Esophagus (tissue), 2 donors: ENCODE results near the gene MEIS2. TPM values are rescaled to one million over a fixed set of nuclear protein-coding genes. Genes with fewer than 3 reads are reported as not detected.
A peak's percentile ranks its signal among the peaks of the same experiment; 100 is the strongest.

Experiments
- H3K27ac ChIP-seq, 2 donors: one replicate each; pipeline ENCODE4 v1.5.1; 2013; ENCODE audit warnings: low read depth in 2 of 2, mild to moderate bottlenecking in 2 of 2, inconsistent platforms in 1 of 2, low read length in 1 of 2, moderate library complexity in 1 of 2
- H3K27me3 ChIP-seq, 2 donors: one replicate each; pipeline ENCODE4 v1.6.1; 2013; ENCODE audit warnings: low read length in 2 of 2, control low read depth in 1 of 2, mild to moderate bottlenecking in 1 of 2; ENCODE audit not compliant: insufficient read depth in 2 of 2, control insufficient read depth in 1 of 2
- H3K36me3 ChIP-seq, 2 donors: one replicate each; pipeline ENCODE4 v1.6.1; 2013; ENCODE audit warnings: low read length in 1 of 2; ENCODE audit not compliant: control insufficient read depth in 2 of 2, insufficient read depth in 2 of 2
- H3K4me1 ChIP-seq, 2 donors: one replicate each; pipeline ENCODE4 v1.6.1; 2013; ENCODE audit warnings: low read length in 1 of 2; ENCODE audit not compliant: control insufficient read depth in 2 of 2, insufficient read depth in 2 of 2
- H3K4me3 ChIP-seq, 2 donors: one replicate each; pipeline ENCODE4 v1.5.1; 2013; ENCODE audit warnings: low read length in 2 of 2, mild to moderate bottlenecking in 2 of 2, low read depth in 1 of 2, moderate library complexity in 1 of 2
- H3K9me3 ChIP-seq, 2 donors: one replicate each; pipeline ENCODE4 v1.6.1; 2013; ENCODE audit warnings: mild to moderate bottlenecking in 2 of 2, low read depth in 1 of 2, low read length in 1 of 2, moderate library complexity in 1 of 2; ENCODE audit not compliant: control insufficient read depth in 2 of 2, insufficient read depth in 1 of 2
- WGBS, 2 donors: extraction: QIAGEN DNeasy Blood & Tissue Kit; methylation state at CpG; one replicate each; pipeline ENCODE4 v1.1.7; 2013; 5-methylcytosine and 5-hydroxymethylcytosine counted together
- polyA plus RNA-seq, 2 donors: library from polyadenylated mRNA; stranded (reverse); fragments of 200-250 nt; gene quantifications; one replicate each; pipeline ENCODE4 v1.2.3, GENCODE V29; 2013
- donor health status: healthy with polysubstance abuse.
- donor health status: Bipolar disorder and iron deficiency.

MEIS2 gene
- polyA plus RNA-seq, 2 donors: 6.0 to 8.8 TPM

DNA sequence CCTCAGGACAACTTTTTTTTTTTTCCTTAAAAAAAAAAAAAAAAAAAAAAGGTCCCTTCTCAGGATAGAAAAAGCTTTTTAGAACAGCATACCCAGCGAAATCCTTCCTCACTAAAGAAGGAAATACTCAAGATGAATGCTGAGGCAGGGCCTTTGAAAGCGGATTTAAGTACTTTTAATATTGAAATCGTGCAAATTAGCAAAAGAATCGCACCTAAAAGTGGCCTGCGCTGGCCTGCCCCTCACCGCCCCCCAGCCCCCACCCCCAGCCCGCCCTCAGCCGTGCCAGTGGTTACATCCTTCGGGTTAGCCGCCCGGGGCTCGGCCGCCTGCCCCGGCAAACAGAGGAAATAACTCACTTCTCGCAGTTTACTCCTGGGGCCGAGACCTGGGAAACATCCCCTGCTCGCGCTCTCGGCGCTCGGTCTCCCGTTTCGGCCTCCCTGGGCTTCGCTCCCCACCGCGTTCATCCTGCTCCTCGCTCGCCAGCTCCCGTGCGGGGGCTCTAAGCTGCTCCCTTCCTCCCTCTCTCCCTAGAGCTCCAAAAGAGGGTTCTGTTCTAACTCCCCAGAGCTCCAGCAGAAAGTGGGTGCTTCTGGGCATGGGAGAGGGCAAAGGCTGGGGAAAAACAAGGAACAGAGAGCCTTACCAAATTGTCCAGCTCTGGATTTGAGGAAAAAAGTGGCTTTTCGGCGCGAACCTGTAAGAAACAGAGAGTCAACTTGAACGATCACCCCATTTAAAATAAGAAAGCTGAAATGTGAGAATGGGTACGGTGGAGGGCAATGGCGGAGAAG, 5.2 kb downstream of the MEIS2 start:
- Histone ChIP-seq H3K36me3 (no peaks in the 10 kb centered on the region), H3K9me3 (no peaks in the 10 kb centered on the region), H3K27me3 (no peaks in the 10 kb centered on the region), H3K27ac (peak overlapping the region; percentile 66 to 69), H3K4me1 (peaks cover 0 to 2% of the 10 kb centered on the region in 2 donors), H3K4me3 (peak overlapping the region in 1 of 2 donors; percentile 72)
- 60 to 64% methylated on average over 36 of the region's 36 CpGs for whole genome bisulfite sequencing, 2 donors

DNA sequence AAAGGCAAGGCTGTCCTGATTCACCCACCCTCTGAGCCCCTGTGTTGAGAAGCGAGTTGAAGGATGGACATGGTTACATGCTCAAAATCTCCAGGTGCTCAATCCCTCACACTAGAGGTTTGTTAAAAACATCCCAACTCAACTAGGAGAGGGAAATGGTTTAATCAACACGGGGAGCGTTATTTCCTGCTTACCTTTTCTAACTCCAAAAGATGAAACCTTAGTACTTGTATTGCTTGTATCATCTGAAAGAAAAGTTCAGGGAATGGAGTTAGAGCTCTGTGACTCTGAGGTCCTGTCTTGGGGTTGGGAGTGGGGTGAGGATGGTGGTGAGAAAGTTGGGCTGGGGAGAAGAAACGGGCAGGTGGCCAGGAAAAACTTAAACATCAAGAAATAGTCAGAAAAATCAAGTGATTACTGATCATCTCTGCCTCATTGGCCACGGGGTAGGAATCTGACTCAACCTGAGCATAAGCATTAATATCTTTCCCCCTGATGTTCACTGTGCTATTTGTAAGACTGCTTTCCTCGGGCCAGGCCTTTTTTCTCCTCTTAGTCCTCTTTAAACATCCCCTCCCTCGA, 5.9 kb downstream of the MEIS2 start:
- Histone ChIP-seq H3K4me1 (peaks cover 0 to 2% of the 10 kb centered on the region in 2 donors), H3K9me3 (no peaks in the 10 kb centered on the region), H3K36me3 (no peaks in the 10 kb centered on the region), H3K27ac (peak overlapping the region; percentile 13 to 42), H3K27me3 (no peaks in the 10 kb centered on the region), H3K4me3 (no peak overlapping the region)
- WGBS, 2 donors: 62 to 66% methylated on average over 7 of the region's 7 CpGs

- H3K4me1 ChIP-seq: peaks cover 0 to 2% of the 10 kb centered on the region in 2 donors
- peak overlapping the region in 1 of 2 donors; percentile 13 for H3K27ac ChIP-seq
- no peak overlapping the region for H3K4me3 ChIP-seq
- H3K36me3 ChIP-seq: no peaks in the 10 kb centered on the region
- no peaks in the 10 kb centered on the region for H3K9me3 ChIP-seq
- 64 to 70% methylated on average over 11 of the region's 11 CpGs for WGBS, 2 donors
- no peaks in the 10 kb centered on the region for H3K27me3 ChIP-seq
These were observed 6.6 kb downstream of the MEIS2 start for GRCh38 chr15:37093480-37094332.

- Histone ChIP-seq H3K27me3 (no peaks in the 10 kb centered on the region), H3K36me3 (peaks cover 0 to 1% of the 10 kb centered on the region in 2 donors), H3K27ac (no peak overlapping the region), H3K9me3 (no peaks in the 10 kb centered on the region), H3K4me1 (peaks cover 0 to under 1% of the 10 kb centered on the region in 2 donors), H3K4me3 (no peak overlapping the region)
- WGBS, 2 donors: 58 to 72% methylated on average over 3 of the region's 3 CpGs
These were observed 9.7 kb downstream of the MEIS2 start for GRCh38 chr15:37090543-37091175.

DNA sequence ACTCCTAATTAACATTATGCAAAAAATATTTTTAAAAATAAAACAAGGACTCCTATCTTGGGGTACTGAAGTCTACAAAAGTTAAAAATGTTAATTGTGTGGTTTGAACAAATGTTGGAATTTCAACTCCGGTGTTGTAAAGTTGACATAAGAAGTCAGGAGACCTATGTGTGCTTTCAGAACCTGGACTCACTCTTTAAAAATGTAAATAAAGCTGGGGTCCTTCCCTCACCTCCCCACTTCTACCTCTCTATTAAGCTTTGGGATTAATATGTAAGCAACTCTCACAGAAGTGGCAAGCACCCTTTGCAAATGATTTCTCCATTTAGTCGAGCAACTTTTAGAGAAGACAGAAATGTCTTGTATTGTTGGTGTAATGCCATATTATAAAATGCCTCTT, 11.9 kb downstream of the MEIS2 start:
- no peaks in the 10 kb centered on the region for H3K4me1 ChIP-seq
- H3K36me3 ChIP-seq: peaks cover 0 to 2% of the 10 kb centered on the region in 2 donors
- no peak overlapping the region for H3K4me3 ChIP-seq
- 69 to 73% methylated on average over 2 of the region's 2 CpGs for WGBS, 2 donors
- H3K27me3 ChIP-seq: no peaks in the 10 kb centered on the region
- H3K27ac ChIP-seq: no peak overlapping the region
- no peaks in the 10 kb centered on the region for H3K9me3 ChIP-seq

GRCh38 chr15:37087131-37087588, 13.2 kb downstream of the MEIS2 start:
- Histone ChIP-seq H3K36me3 (peaks cover 0 to 2% of the 10 kb centered on the region in 2 donors), H3K9me3 (no peaks in the 10 kb centered on the region), H3K27me3 (no peaks in the 10 kb centered on the region), H3K27ac (no peak overlapping the region), H3K4me3 (no peak overlapping the region), H3K4me1 (no peaks in the 10 kb centered on the region)
- WGBS, 2 donors: 55 to 72% methylated on average over 4 of the region's 4 CpGs

- WGBS, 2 donors: 69 to 73% methylated on average over 1 of the region's 1 CpG
- no peak overlapping the region for H3K27ac ChIP-seq
- H3K4me3 ChIP-seq: no peak overlapping the region
- peaks cover 0 to 2% of the 10 kb centered on the region in 2 donors for H3K36me3 ChIP-seq
- no peaks in the 10 kb centered on the region for H3K9me3 ChIP-seq
- H3K27me3 ChIP-seq: no peaks in the 10 kb centered on the region
- H3K4me1 ChIP-seq: no peaks in the 10 kb centered on the region
These were observed 13.8 kb downstream of the MEIS2 start for GRCh38 chr15:37086521-37086920.

DNA sequence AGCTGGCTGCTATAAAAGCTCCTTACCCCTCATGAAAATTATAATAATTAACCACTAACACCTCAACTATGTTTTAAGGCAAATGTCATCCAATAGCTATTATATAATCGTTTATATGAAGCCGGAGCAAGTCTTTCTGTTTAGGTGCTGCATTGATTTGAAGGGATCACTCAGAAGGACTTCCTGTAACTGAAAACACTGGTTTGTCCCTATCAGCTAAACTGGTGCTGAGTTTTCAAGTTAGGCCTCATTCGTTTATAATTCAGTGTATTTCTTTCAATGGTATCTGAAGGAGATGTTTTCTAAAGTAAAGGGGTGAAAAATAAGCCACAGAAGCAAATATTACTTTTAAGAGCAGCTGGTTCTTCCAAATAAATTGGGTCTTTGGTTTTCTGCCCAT, 14.2 kb downstream of the MEIS2 start:
- H3K4me3 ChIP-seq: no peak overlapping the region
- no peaks in the 10 kb centered on the region for H3K9me3 ChIP-seq
- 53 to 56% methylated on average over 3 of the region's 3 CpGs for WGBS, 2 donors
- no peaks in the 10 kb centered on the region for H3K4me1 ChIP-seq
- peaks cover 0 to 2% of the 10 kb centered on the region in 2 donors for H3K36me3 ChIP-seq
- no peak overlapping the region for H3K27ac ChIP-seq
- no peaks in the 10 kb centered on the region for H3K27me3 ChIP-seq

- Histone ChIP-seq H3K9me3 (no peaks in the 10 kb centered on the region), H3K4me1 (no peaks in the 10 kb centered on the region), H3K27ac (no peak overlapping the region), H3K36me3 (peaks cover 0 to 2% of the 10 kb centered on the region in 2 donors), H3K27me3 (no peaks in the 10 kb centered on the region), H3K4me3 (no peak overlapping the region)
- 71 to 72% methylated on average over 3 of the region's 3 CpGs for WGBS, 2 donors
These were observed 15.7 kb downstream of the MEIS2 start for GRCh38 chr15:37084602-37085001.
